ENCODE results near the gene B4GALT7.
"Not testable (repeated sequence)": the region's sequence is repeated elsewhere in the genome, so short reads cannot be mapped to it uniquely, and the experiment has no call there.

Gene B4GALT7

DNA sequence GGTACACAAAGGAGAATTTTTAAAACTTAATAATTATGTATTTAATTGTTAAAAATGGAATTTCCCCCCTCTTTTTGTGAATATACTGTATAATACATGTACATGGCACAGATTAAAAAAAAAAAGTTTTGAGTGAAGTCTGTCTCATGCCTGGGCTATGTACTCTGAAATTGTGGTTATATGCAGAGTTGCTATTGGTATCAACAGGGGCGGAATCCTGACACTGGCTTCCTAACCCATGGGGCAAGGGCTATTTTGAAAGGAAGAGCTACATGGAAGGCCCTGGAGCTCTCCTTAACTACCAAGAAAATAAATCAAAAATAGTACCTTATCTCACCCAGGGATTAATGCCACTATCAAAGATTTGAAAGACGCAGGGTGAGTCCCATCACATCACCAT is 44.7 kb upstream of the B4GALT7 start:
- TF ChIP-seq, protein P1, sequence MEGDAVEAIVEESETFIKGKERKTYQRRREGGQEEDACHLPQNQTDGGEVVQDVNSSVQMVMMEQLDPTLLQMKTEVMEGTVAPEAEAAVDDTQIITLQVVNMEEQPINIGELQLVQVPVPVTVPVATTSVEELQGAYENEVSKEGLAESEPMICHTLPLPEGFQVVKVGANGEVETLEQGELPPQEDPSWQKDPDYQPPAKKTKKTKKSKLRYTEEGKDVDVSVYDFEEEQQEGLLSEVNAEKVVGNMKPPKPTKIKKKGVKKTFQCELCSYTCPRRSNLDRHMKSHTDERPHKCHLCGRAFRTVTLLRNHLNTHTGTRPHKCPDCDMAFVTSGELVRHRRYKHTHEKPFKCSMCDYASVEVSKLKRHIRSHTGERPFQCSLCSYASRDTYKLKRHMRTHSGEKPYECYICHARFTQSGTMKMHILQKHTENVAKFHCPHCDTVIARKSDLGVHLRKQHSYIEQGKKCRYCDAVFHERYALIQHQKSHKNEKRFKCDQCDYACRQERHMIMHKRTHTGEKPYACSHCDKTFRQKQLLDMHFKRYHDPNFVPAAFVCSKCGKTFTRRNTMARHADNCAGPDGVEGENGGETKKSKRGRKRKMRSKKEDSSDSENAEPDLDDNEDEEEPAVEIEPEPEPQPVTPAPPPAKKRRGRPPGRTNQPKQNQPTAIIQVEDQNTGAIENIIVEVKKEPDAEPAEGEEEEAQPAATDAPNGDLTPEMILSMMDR (conservative IDR thresholded peaks at IDR 0.05; ENCODE audit: low read depth, low read length) = no peak
- Histone ChIP-seq H3K4me3 (IDR thresholded peaks at IDR 0.05; ENCODE audit: insufficient read depth, low read depth, low read length) (no peak overlapping the region), H3K27me3 (ENCODE audit: insufficient read depth, low read depth) (no peaks in the 10 kb centered on the region), H3K79me2 (ENCODE audit: insufficient read depth, low read depth) (peaks cover 17% of the 10 kb centered on the region; the same call in 1 of the 2 replicates), H3K36me3 (ENCODE audit: insufficient read depth) (no peaks in the 10 kb centered on the region), H3K27ac (no peak overlapping the region), H2AFZ (ENCODE audit: low read depth) (peak overlapping the region; percentile 97), H3K4me1 (ENCODE audit: low read depth, poor library complexity, severe bottlenecking) (peaks cover 13% of the 10 kb centered on the region), H4K20me1 (ENCODE audit: insufficient read depth) (no peaks in the 10 kb centered on the region), H3K9ac (no peak overlapping the region; the same call in 1 of the 2 replicates), H3K4me2 (peak overlapping the region; percentile 82)

DNA sequence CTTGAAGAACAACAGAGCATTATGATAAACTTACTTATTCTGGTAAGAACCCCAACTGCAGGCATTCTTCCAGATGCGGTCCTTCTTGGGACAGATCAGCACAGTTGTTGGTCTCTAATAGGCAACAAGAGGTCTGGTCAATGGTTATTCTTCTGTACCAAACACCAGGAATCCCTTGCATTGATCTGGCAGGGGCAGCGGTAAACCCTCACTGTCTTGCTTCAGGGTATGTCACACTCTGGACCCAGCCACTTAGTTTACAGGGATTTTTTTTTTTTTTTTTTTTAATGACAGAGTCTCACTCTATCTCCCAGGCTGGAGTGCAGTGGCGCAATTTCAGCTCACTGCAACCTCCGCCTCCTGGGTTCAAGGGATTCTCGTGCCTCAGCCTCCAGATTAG is 44.3 kb upstream of the B4GALT7 start:
- no peak overlapping the region for H3K27ac ChIP-seq
- H3K9ac ChIP-seq = no peak overlapping the region
- H3K4me3 ChIP-seq (IDR thresholded peaks at IDR 0.05; ENCODE audit: insufficient read depth, low read depth, low read length) = no peak overlapping the region
- TF ChIP-seq, protein P1 (conservative IDR thresholded peaks at IDR 0.05; ENCODE audit: low read depth, low read length) = no peak
- H3K4me1 ChIP-seq (ENCODE audit: low read depth, poor library complexity, severe bottlenecking) = peaks cover 13% of the 10 kb centered on the region
- peaks cover 15% of the 10 kb centered on the region; the same call in 1 of the 2 replicates for H3K79me2 ChIP-seq (ENCODE audit: insufficient read depth, low read depth)
- no peaks in the 10 kb centered on the region for H4K20me1 ChIP-seq (ENCODE audit: insufficient read depth)
- H2AFZ ChIP-seq (ENCODE audit: low read depth) = no peak overlapping the region
- H3K4me2 ChIP-seq = no peak overlapping the region
- no peaks in the 10 kb centered on the region for H3K27me3 ChIP-seq (ENCODE audit: insufficient read depth, low read depth)
- H3K36me3 ChIP-seq (ENCODE audit: insufficient read depth) = no peaks in the 10 kb centered on the region

DNA sequence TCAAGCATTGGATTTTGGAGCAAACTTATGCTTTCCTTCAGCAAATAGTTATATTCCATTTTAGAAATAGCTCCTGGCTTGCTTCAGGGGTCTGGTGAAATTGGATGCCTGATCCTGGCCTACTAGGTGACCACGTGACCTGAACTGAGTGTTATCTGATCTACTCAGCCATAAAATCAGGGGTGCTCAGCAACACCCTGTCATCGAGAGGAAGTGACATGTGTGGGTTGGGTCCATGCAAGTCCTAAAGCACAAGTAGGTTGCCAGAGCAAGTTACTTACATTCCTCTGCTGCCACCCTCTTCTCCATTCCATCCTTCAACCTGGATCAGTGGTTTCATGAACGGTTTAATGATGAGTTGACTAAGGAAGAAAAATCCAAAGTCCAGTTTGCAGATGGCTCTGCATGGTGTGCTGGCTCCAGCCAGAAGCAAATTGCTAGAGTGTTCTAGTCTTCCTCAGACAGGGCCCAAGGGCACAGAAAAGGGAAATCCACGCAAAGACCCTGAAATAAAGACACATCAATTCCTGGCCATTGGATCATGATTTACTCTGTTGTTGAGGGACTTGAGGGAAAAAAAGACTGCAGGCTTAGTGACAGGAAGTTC is 42.8 kb upstream of the B4GALT7 start:
- peaks cover 13% of the 10 kb centered on the region for H3K4me1 ChIP-seq (ENCODE audit: low read depth, poor library complexity, severe bottlenecking)
- H3K4me3 ChIP-seq (IDR thresholded peaks at IDR 0.05; ENCODE audit: insufficient read depth, low read depth, low read length) = no peak overlapping the region
- no peak overlapping the region for H3K9ac ChIP-seq
- no peak overlapping the region for H3K27ac ChIP-seq
- H3K4me2 ChIP-seq = no peak overlapping the region
- H3K27me3 ChIP-seq (ENCODE audit: insufficient read depth, low read depth) = no peaks in the 10 kb centered on the region
- H4K20me1 ChIP-seq (ENCODE audit: insufficient read depth) = no peaks in the 10 kb centered on the region
- TF ChIP-seq, protein P1 (conservative IDR thresholded peaks at IDR 0.05; ENCODE audit: low read depth, low read length) = no peak
- H3K79me2 ChIP-seq (ENCODE audit: insufficient read depth, low read depth) = peaks cover 15% of the 10 kb centered on the region; the same call in 1 of the 2 replicates
- no peak overlapping the region for H2AFZ ChIP-seq (ENCODE audit: low read depth)
- H3K36me3 ChIP-seq (ENCODE audit: insufficient read depth) = no peaks in the 10 kb centered on the region

DNA sequence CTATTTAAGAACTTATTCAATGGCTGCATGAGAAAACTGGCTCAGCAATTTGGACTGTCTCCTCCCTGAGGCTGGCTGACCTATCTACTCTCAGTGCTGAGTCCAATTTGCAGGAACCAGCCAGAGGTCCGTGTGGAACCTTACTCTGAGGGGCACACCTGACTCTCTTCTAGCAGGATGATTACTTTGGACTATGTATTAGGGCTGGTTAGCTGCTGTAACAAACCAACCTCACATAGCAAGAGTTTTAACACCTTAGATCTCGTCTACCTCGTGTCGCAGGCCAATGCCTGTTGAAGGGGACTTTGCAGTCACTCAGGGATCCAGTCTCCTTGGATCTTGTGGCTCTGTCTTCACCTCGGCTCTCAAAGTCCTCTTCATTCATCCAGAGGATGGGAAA is 42.1 kb upstream of the B4GALT7 start:
- Histone ChIP-seq H4K20me1 (ENCODE audit: insufficient read depth) (no peaks in the 10 kb centered on the region), H3K4me1 (ENCODE audit: low read depth, poor library complexity, severe bottlenecking) (peaks cover 12% of the 10 kb centered on the region), H3K4me2 (no peak overlapping the region), H3K9ac (no peak overlapping the region), H3K4me3 (IDR thresholded peaks at IDR 0.05; ENCODE audit: insufficient read depth, low read depth, low read length) (no peak overlapping the region), H2AFZ (ENCODE audit: low read depth) (no peak overlapping the region), H3K27me3 (ENCODE audit: insufficient read depth, low read depth) (no peaks in the 10 kb centered on the region), H3K36me3 (ENCODE audit: insufficient read depth) (no peaks in the 10 kb centered on the region), H3K27ac (no peak overlapping the region), H3K79me2 (ENCODE audit: insufficient read depth, low read depth) (peaks cover 9% of the 10 kb centered on the region; the same call in 1 of the 2 replicates)
- TF ChIP-seq, protein P1 (conservative IDR thresholded peaks at IDR 0.05; ENCODE audit: low read depth, low read length) = no peak

DNA sequence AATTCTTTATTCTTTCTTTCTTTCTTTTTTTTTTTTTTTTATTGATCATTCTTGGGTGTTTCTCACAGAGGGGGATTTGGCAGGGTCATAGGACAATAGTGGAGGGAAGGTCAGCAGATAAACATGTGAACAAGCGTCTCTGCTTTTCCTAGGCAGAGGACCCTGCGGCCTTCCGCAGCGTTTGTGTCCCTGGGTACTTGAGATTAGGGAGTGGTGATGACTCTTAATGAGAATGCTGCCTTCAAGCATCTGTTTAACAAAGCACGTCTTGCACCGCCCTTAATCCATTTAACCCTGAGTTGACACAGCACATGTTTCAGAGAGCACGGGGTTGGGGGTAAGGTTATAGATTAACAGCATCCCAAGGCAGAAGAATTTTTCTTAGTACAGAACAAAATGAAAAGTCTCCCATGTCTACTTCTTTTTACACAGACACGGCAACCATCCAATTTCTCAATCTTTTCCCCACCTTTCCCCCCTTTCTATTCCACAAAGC is 40.4 kb upstream of the B4GALT7 start:
- not testable (repeated sequence) for H3K4me3 ChIP-seq (IDR thresholded peaks at IDR 0.05; ENCODE audit: insufficient read depth, low read depth, low read length); H3K4me2 ChIP-seq; H3K27ac ChIP-seq; H4K20me1 ChIP-seq (ENCODE audit: insufficient read depth); H3K4me1 ChIP-seq (ENCODE audit: low read depth, poor library complexity, severe bottlenecking); H2AFZ ChIP-seq (ENCODE audit: low read depth); H3K27me3 ChIP-seq (ENCODE audit: insufficient read depth, low read depth); H3K36me3 ChIP-seq (ENCODE audit: insufficient read depth); H3K79me2 ChIP-seq (ENCODE audit: insufficient read depth, low read depth); H3K9ac ChIP-seq

All from KMS-11 (cell line).